T-helper 17 cell (primary cell): ENCODE measurements around the gene VEGFC. TPM values are rescaled to one million over a fixed set of nuclear protein-coding genes. Genes with fewer than 3 reads are reported as not detected.

Experiments
- ATAC-seq: fragments of 150-1000 bp; cut with Tn5 transposase; 2 replicates; pipeline ENCODE4 v1.10.0; 2021; ENCODE audit warnings: mild to moderate bottlenecking, moderate library complexity
- DNase-seq, 3 donors: peaks; one replicate each; pipeline versions ENCODE4 v3.0.0 to v3.0.0-alpha.2; 2020 to 2021
- H3K9me3 ChIP-seq: one replicate; pipeline ENCODE4 v1.7.0; 2013; ENCODE audit warnings: low read length, mild to moderate bottlenecking; ENCODE audit not compliant: control insufficient read depth, poor library complexity, severe bottlenecking
- H3K27ac Mint-ChIP-seq: one replicate; pipeline ENCODE4 v1.8.0; 2022; ENCODE audit warnings: mild to moderate bottlenecking, moderate library complexity, mixed read lengths
- H3K27me3 Mint-ChIP-seq: one replicate; pipeline ENCODE4 v1.8.0; 2022; ENCODE audit warnings: mixed read lengths
- H3K36me3 Mint-ChIP-seq: one replicate; pipeline ENCODE4 v1.8.0; 2022; ENCODE audit warnings: low read depth, mixed read lengths
- H3K4me1 Mint-ChIP-seq: one replicate; pipeline ENCODE4 v1.8.0; 2022; ENCODE audit warnings: mild to moderate bottlenecking, mixed read lengths
- H3K4me3 Mint-ChIP-seq: one replicate; pipeline ENCODE4 v1.8.0; 2022; ENCODE audit warnings: mild to moderate bottlenecking, moderate library complexity, mixed read lengths
- total RNA-seq, 4 donors: library from RNA in 2 of 4; stranded (reverse) in 2 of 4; gene quantifications; one replicate each; pipeline ENCODE4 v1.2.3 and lab custom pipeline; 2022 to 2026

Gene VEGFC
- total RNA-seq, 2 donors from 2014 or later: 1.8 TPM; not detected in 1

DNA sequence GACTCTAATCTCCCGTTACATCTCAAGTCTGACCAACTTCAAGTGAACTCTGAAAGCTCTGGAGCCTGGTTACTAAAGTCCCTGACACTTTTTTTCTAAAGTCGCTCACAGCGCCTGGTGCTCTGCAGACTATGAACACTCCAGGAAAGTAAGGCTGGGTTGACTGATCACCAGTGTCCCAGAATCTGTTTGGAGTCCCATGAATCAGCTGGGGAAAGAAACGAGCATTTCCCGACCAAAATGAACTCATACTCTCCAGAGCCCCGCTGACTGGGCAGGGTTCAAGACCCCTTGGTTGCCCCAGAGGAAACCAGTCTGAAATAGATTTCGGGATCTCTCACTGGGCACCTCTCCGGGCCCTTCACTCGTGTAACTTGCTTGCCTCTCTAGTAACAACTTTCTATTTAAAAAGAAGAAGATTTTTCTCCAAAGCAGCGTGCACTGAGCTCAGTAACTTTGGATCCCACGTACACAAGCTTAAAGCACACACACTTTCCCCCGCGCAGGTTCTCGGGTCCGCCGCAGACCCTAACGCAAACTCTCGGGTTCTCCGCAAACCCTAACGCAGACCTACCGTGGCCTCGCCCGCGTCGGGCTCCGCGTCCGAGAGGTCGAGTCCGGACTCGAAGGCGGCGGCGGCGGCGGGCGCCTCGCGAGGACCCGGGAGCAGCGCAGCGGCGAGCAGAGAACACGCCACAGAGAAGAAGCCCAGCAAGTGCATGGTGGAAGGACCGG is 964 bp downstream of the VEGFC start:
- H3K9me3 ChIP-seq: no peaks in the 10 kb centered on the region
- H3K27me3 Mint-ChIP-seq: peaks cover 41% of the 10 kb centered on the region
- H3K27ac Mint-ChIP-seq: no peak overlapping the region
- H3K4me3 Mint-ChIP-seq: peak overlapping the region; percentile 28
- peaks cover 3% of the 10 kb centered on the region for H3K4me1 Mint-ChIP-seq
- DNase-seq (no peak), ATAC-seq (no peak)
- peaks cover 3% of the 10 kb centered on the region for H3K36me3 Mint-ChIP-seq

DNA sequence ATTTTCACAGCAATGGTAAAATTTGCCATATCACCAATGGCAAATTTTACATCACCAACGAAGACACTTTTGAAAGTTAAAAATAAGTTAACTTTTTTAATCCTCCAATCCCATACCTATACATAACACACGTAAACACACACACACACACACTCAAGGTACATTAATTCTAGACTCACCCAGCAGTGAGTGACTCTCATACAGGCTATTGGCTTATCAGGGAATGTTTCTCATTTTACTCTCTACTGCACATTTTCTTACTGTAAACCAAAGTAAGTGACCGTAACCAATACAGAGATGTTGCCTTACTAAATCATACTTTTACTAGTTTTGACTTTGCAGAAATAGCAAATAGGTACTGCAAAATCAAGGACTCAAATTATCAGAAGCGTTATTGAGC is 2.3 kb downstream of the VEGFC start:
- peaks cover 3% of the 10 kb centered on the region for H3K4me1 Mint-ChIP-seq
- peaks cover 41% of the 10 kb centered on the region for H3K27me3 Mint-ChIP-seq
- H3K4me3 Mint-ChIP-seq: peak overlapping the region; percentile 46
- no peak overlapping the region for H3K27ac Mint-ChIP-seq
- peaks cover 3% of the 10 kb centered on the region for H3K36me3 Mint-ChIP-seq
- no peaks in the 10 kb centered on the region for H3K9me3 ChIP-seq
- ATAC-seq: no peak
- DNase-seq: no peak

DNA sequence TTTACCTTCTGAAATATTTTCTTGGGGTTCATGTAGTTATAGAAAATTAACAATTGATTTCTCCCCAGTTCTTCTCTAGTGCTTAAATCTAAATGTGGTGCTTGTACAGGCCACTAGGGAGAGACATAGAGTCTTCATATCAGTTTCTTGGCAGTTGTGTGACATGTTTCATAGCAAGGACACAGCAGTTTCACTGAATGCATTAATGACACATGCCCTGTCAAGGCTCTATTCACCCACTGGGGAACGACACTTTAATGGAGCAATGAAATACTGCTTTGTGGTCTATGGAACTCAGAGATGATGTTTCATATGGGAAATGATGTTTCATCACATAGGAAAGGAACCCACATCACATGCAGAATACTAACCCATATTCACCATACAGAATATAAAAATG is 2.8 kb downstream of the VEGFC start:
- Mint-ChIP-seq H3K4me3 (no peak overlapping the region), H3K27me3 (peaks cover 41% of the 10 kb centered on the region), H3K4me1 (peaks cover 3% of the 10 kb centered on the region), H3K36me3 (peaks cover 3% of the 10 kb centered on the region), H3K27ac (no peak overlapping the region)
- DNase-seq (no peak), ATAC-seq (no peak)
- no peaks in the 10 kb centered on the region for H3K9me3 ChIP-seq

DNA sequence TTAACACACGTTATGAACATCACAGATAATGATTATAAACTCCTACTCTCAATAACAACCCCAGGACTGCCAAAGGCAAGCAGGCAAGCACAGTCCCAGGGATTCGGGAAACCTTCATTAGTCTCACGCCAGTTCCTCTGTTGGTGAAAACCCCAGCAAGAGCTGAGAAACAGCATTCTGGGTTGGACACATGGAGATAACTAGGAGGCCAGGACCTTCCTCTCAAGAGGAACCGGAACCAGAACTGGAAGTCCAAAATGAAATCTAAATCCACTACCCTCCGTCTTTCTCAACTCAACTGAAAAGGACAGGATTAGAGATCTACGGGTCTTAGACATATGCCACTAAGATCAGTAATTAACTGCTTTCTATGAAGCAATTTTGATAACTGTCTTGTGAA is 3.8 kb downstream of the VEGFC start:
- DNase-seq (no peak), ATAC-seq (no peak)
- H3K27ac Mint-ChIP-seq: no peak overlapping the region
- H3K36me3 Mint-ChIP-seq: peaks cover 1% of the 10 kb centered on the region
- peaks cover 33% of the 10 kb centered on the region for H3K27me3 Mint-ChIP-seq
- H3K4me1 Mint-ChIP-seq: peaks cover 3% of the 10 kb centered on the region
- H3K9me3 ChIP-seq: no peaks in the 10 kb centered on the region
- no peak overlapping the region for H3K4me3 Mint-ChIP-seq

DNA sequence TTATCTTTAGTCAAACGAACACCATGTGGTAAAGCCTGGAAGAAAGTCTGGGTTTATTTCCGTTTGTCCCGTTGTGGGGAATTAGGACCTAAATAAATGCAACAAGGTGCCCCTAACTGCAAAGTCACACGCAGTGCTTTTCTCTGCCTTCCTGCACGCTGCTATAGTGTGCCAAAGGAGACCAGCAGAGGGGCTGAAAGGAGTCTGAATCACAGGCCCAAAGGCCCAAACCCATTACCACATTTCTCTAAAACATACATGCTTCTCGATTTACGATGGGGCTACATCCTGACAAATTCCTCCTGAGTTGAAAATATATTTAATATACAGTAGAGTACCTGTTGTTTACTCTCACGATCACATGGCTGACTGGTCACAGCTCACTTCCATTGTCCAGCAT is 4.5 kb downstream of the VEGFC start:
- H3K9me3 ChIP-seq: no peaks in the 10 kb centered on the region
- peaks cover 26% of the 10 kb centered on the region for H3K27me3 Mint-ChIP-seq
- H3K4me1 Mint-ChIP-seq: peaks cover 2% of the 10 kb centered on the region
- DNase-seq: no peak
- no peak for ATAC-seq
- H3K4me3 Mint-ChIP-seq: no peak overlapping the region
- no peaks in the 10 kb centered on the region for H3K36me3 Mint-ChIP-seq
- H3K27ac Mint-ChIP-seq: no peak overlapping the region

DNA sequence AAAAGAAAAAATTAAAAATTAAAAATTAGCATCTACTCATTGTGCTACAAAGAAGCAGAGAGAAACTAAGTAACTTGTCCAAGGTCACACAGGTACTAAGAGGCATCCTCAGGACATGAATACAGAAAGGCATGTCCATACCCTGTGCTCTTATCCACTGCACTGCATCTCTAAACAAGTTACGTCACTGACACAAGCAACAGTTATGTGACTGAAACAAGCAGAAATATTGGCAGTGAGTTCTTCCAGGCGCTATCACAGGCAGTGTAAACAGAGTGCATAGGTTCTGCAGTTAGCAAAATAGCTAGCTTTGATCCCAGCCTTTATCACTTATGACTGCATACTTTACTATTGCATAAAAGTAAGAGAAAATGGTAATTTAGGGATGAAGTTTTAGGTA is 7.9 kb downstream of the VEGFC start:
- Mint-ChIP-seq H3K4me1 (no peaks in the 10 kb centered on the region), H3K27ac (no peak overlapping the region), H3K4me3 (no peak overlapping the region), H3K27me3 (peaks cover 5% of the 10 kb centered on the region), H3K36me3 (no peaks in the 10 kb centered on the region)
- H3K9me3 ChIP-seq: no peaks in the 10 kb centered on the region
- ATAC-seq (no peak), DNase-seq (no peak)

DNA sequence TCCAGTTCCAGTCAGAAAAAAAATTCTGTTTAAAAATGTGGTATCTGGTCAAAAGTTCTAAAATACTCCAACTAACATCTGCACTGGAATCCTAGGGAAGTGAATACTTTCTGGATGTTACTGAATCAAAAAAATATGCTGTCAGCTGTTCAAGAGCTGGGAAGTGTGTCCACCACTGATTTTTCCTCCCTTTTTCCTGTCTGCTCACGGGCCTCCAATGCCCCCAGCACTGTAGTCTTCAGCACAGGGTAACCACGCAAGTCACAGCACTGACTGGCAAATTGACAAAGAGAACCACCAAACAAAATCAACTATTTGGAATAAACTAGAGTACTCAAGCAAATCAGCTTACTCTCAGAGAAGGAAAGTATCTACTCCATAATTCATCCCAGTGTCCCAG is 9.9 kb downstream of the VEGFC start:
- DNase-seq (no peak), ATAC-seq (no peak)
- Mint-ChIP-seq H3K27ac (no peak overlapping the region), H3K4me1 (no peaks in the 10 kb centered on the region), H3K4me3 (no peak overlapping the region), H3K27me3 (no peaks in the 10 kb centered on the region), H3K36me3 (no peaks in the 10 kb centered on the region)
- H3K9me3 ChIP-seq: no peaks in the 10 kb centered on the region

DNA sequence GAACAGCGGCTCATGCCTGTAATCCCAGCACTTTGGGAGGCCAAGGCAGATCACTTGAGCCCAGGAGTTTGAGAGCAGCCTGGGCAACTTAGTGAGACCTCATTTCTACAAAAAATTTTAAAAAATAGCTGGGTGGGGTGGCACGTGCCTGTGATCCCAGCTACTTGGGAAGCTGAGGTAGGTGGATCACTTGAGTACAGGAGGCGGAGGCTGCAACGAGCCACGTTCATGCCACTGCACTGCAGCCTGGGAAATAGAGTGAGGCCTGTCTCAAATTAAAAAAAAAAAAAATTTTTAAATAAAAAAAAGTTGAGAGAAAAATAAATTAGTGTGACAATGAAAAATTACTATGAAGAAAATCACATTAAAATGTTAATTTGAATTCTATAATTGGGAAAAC is 10.5 kb downstream of the VEGFC start:
- no peaks in the 10 kb centered on the region for H3K9me3 ChIP-seq
- H3K36me3 Mint-ChIP-seq: no peaks in the 10 kb centered on the region
- no peak overlapping the region for H3K4me3 Mint-ChIP-seq
- DNase-seq: no peak
- no peak overlapping the region for H3K27ac Mint-ChIP-seq
- no peak for ATAC-seq
- no peaks in the 10 kb centered on the region for H3K4me1 Mint-ChIP-seq
- no peaks in the 10 kb centered on the region for H3K27me3 Mint-ChIP-seq

DNA sequence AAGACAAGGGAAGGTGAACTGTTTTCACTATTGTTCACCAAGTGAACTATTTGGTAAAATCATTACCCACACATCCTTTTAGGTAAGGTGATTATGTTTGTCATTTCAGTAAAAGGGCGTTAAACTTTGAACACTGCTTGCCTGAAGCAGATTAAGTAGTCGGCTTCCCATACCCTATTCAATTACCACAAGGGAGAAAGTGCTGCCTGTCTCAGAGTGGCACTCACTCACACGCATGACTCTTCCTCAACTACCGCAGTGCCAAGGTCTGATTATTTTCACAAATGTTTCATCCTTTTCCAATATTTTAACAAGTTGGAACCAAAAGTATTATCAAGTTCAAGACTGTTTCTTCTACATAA is 11.0 kb downstream of the VEGFC start:
- Mint-ChIP-seq H3K36me3 (no peaks in the 10 kb centered on the region), H3K4me3 (no peak overlapping the region), H3K27me3 (no peaks in the 10 kb centered on the region), H3K27ac (no peak overlapping the region), H3K4me1 (no peaks in the 10 kb centered on the region)
- ATAC-seq: no peak
- DNase-seq: no peak
- H3K9me3 ChIP-seq: no peaks in the 10 kb centered on the region

DNA sequence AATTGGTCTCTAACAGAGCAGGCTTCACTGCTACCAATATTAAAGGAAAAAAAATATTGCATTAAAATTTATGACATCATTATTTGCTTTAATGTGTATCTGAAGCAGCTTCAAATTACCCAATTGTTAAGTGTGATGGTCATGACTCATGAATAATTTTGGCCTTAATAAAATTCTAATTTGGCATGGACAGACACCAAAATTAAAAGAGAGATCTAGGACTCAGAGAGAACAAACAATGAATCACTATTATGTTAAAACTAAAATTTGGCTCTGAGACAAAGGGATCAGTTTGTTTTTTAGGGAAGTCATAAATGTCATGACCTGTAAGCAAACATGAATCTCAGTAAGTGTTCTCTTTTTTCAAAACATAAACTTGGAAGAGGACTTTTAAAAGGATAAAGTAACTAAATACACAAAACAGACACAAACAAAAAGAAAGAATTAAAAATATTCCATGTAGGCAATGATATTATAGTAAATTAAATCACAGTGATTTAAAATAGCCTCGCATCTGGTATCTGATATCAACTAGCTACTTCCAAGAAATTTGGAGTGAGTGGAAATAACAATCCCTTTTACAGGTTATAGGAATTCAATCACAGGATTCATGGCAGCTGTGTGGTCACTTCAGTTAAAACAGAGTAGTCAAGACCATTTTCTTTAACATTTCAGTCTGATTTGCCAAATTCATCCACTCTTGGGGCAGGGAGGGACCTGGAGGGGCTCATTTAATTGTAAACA is 11.6 kb downstream of the VEGFC start:
- Mint-ChIP-seq H3K36me3 (no peaks in the 10 kb centered on the region), H3K27ac (no peak overlapping the region), H3K27me3 (no peaks in the 10 kb centered on the region), H3K4me1 (no peaks in the 10 kb centered on the region), H3K4me3 (no peak overlapping the region)
- H3K9me3 ChIP-seq: no peaks in the 10 kb centered on the region
- ATAC-seq (no peak), DNase-seq (no peak)

DNA sequence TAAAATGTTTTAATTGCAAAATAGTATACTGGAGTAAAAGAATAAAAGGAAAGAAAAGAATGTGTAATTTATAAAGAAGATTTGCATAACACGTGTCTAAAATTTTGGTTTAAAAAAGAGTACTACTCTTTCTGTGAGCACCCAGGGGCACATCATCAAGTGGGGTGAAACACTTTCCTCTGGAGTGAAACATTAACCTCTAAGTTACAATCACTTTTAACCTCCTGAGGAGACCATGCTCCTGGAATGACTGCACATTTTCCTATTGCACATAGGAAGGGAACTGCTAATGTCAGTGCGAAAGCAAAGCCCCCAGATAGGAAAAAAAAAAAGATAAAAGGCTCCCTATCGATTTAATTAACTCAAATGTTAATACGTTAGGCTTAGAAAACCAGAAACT is 13.3 kb downstream of the VEGFC start:
- no peak for DNase-seq
- no peaks in the 10 kb centered on the region for H3K9me3 ChIP-seq
- Mint-ChIP-seq H3K27ac (no peak overlapping the region), H3K36me3 (no peaks in the 10 kb centered on the region), H3K27me3 (no peaks in the 10 kb centered on the region), H3K4me3 (no peak overlapping the region), H3K4me1 (no peaks in the 10 kb centered on the region)
- no peak for ATAC-seq

DNA sequence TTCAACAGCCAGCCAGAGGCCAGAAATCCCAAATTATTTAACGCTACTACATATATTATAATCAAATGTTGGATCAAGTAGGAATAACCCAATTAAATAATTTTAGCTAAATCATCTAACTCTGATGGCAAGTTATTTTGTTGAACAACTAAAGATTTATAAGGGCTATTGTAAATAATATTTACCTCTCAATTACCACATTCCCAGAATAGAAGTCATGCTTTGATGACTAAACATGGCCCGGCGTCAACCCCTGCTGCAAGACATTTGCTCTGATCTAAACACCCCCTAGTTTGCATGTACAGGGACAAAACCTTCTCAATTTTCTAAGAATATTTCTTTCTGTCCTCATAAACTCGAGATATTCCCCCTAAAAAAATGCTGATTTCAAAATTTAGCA is 14.2 kb downstream of the VEGFC start:
- no peaks in the 10 kb centered on the region for H3K4me1 Mint-ChIP-seq

DNA sequence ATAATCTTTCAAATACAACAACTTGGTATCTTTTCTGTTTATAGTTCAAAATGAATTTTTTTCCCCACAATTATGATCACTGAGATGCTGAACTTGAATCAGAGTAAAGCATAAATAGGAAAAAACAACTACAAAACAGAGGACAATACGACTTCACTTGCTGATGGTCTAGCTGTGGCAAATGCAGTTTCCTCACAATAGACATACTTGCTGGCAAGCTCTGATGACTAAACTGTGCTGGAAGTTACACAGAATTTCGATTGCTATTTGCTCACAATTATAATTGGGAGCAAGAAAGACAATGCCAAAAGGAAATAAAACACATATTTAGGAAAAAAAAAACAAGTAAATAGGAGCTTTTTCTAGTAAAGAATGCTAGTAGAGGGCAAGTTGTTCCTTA is 14.7 kb downstream of the VEGFC start:
- Mint-ChIP-seq H3K36me3 (no peaks in the 10 kb centered on the region), H3K4me3 (no peak overlapping the region)
- ATAC-seq: no peak

More for the DNA sequence above, 14.2 kb downstream of the VEGFC start:
- Mint-ChIP-seq H3K36me3 (no peaks in the 10 kb centered on the region), H3K27me3 (no peaks in the 10 kb centered on the region), H3K4me3 (no peak overlapping the region), H3K27ac (no peak overlapping the region)
- no peaks in the 10 kb centered on the region for H3K9me3 ChIP-seq
- no peak for ATAC-seq
- no peak for DNase-seq

DNA sequence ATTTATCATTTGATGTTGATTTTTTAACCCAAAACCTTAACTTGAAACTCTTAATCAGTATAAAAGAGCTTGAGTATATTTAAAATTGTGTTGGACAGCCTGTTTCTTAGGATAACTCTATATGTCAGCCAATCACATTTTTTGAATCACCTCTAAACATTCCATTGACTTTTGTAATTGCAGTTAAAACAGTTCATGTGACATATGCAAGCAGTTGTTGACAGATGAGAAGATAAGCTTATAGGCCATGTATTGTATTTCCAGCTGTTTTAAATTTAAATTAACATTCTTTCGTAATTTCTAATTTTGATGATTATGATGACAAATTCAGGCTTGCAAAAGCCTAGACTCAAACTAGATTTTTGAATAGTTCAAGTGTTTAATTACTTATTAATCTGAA is 17.4 kb downstream of the VEGFC start:
- H3K9me3 ChIP-seq: no peaks in the 10 kb centered on the region
- Mint-ChIP-seq H3K27ac (no peak overlapping the region), H3K27me3 (no peaks in the 10 kb centered on the region), H3K4me3 (no peak overlapping the region), H3K4me1 (no peaks in the 10 kb centered on the region), H3K36me3 (no peaks in the 10 kb centered on the region)
- DNase-seq (no peak), ATAC-seq (no peak)

More for the DNA sequence above, 14.7 kb downstream of the VEGFC start:
- no peaks in the 10 kb centered on the region for H3K4me1 Mint-ChIP-seq
- no peaks in the 10 kb centered on the region for H3K27me3 Mint-ChIP-seq
- DNase-seq: no peak
- no peaks in the 10 kb centered on the region for H3K9me3 ChIP-seq
- H3K27ac Mint-ChIP-seq: no peak overlapping the region
